HEK293T (cell line): ENCODE results near the gene TSACC.

Experiments
- CTCF ChIA-PET: fragments of 350-600 bp; formaldehyde crosslinking; extraction: SDS; loops from one replicate; lab custom pipeline; 2021; ENCODE audit warnings: antibody characterized with exemption, inconsistent platforms; lab: Yijun Ruan, JAX
- POLR2A ChIA-PET: fragments of 350-600 bp; formaldehyde crosslinking; extraction: SDS; loops from one replicate; lab custom pipeline; 2020; ENCODE audit warnings: antibody characterized with exemption, inconsistent platforms; lab: Yijun Ruan, JAX
- DNase-seq: peaks from one replicate; pipeline ENCODE4 v3.0.0; 2012; ENCODE audit warnings: mixed read lengths; ENCODE audit errors: extremely low spot score
- ARNT ChIP-seq: fragments of 450-650 bp; IDR thresholded peaks from 2 replicates; pipeline ENCODE4 v1.6.1; 2017; ENCODE audit warnings: mild to moderate bottlenecking
- BHLHE40 ChIP-seq: fragments of 450-650 bp; IDR thresholded peaks from 2 replicates; pipeline ENCODE4 v1.6.1; 2016; ENCODE audit warnings: mild to moderate bottlenecking, moderate library complexity, borderline replicate concordance
- CTBP1 ChIP-seq: fragments of 450-650 bp; IDR thresholded peaks from 2 replicates; pipeline ENCODE4 v1.6.1; 2016; ENCODE audit warnings: borderline replicate concordance
- ELF4 ChIP-seq: fragments of 450-650 bp; IDR thresholded peaks from 2 replicates; pipeline ENCODE4 v1.6.1; 2017; ENCODE audit warnings: antibody characterized with exemption
- FOXA1 ChIP-seq: fragments of 450-650 bp; IDR thresholded peaks from 2 replicates; pipeline ENCODE4 v1.6.1; 2016; ENCODE audit warnings: mild to moderate bottlenecking
- FOXK2 ChIP-seq: fragments of 450-650 bp; IDR thresholded peaks from 2 replicates; pipeline ENCODE4 v1.6.1; 2016; ENCODE audit warnings: mild to moderate bottlenecking
- FOXM1 ChIP-seq: fragments of 450-650 bp; IDR thresholded peaks from 2 replicates; pipeline ENCODE4 v1.6.1; 2017; ENCODE audit warnings: mild to moderate bottlenecking, borderline replicate concordance
- HDGF ChIP-seq: fragments of 450-650 bp; IDR thresholded peaks from 2 replicates; pipeline ENCODE4 v1.6.1; 2017; ENCODE audit warnings: antibody characterized with exemption, borderline replicate concordance
- L3MBTL2 ChIP-seq: fragments of 450-650 bp; conservative IDR thresholded peaks from 2 replicates; pipeline ENCODE4 v1.6.1; 2016; ENCODE audit warnings: mild to moderate bottlenecking
- LEF1 ChIP-seq: fragments of 450-650 bp; IDR thresholded peaks from 2 replicates; pipeline ENCODE4 v1.6.1; 2017; ENCODE audit warnings: mild to moderate bottlenecking, borderline replicate concordance
- NFRKB ChIP-seq: fragments of 450-650 bp; IDR thresholded peaks from 2 replicates; pipeline ENCODE4 v1.6.1; 2016; ENCODE audit warnings: mild to moderate bottlenecking, moderate library complexity
- PKNOX1 ChIP-seq: fragments of 450-650 bp; IDR thresholded peaks from 2 replicates; pipeline ENCODE4 v1.6.1; 2016
- SP1 ChIP-seq: fragments of 450-650 bp; IDR thresholded peaks from 2 replicates; pipeline ENCODE4 v1.6.1; 2017
- SUZ12 ChIP-seq: fragments of 450-650 bp; IDR thresholded peaks from 2 replicates; pipeline ENCODE4 v1.6.1; 2016; ENCODE audit warnings: mild to moderate bottlenecking
- TARDBP ChIP-seq: fragments of 450-650 bp; IDR thresholded peaks from 2 replicates; pipeline ENCODE4 v1.6.1; 2016
- ZNF384 ChIP-seq: fragments of 450-650 bp; IDR thresholded peaks from 2 replicates; pipeline ENCODE4 v1.6.1; 2016

The TSACC gene

DNA sequence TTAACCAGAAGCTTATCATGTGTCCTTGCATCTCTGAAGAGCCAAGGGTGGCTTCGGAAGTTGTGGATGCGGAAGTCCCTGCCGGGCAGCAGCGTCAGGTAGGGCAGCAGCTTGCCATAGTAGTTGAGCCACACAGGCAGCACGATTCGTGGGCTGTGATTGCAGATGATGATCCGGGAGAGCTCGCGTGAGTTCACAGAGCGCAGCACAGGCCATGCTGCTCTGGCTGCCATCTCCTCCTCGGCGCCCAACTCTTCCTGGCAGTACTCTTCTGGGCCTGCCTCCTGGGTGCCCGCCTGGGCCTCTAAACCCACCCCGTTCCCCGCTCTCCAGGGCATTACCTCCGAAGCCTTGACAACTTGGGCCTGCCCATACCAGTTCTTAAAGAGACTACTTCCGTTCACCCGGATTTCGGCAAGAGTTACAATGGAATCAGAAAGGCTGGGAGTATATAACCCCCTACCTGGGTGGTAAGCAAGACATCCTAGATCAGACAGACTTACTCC is 39.4 kb upstream of the TSACC start, which contains the start of gene VHLL:
Gene VHLL, minus strand, starts transcription at position 456 of the 506 bp plus-strand sequence. Its CDS starts 118 bp downstream, at position 338.
- DNase-seq: no peak
- ChIA-PET CTCF (no interaction called here), POLR2A (interaction anchor here (8.5 kb wide), 1 partner anchor 15 kb away, joined by 71 read pairs; the partner anchor contains the start of genes SMG5 and TMEM79)
- TF ChIP-seq PKNOX1 (no peak), SP1 (no peak), CTBP1 (no peak), FOXK2 (no peak), FOXA1 (no peak), L3MBTL2 (no peak), FOXM1 (no peak), TARDBP (no peak), ZNF384 (no peak)

GRCh38 chr1:156303241-156303640 is 35.1 kb upstream of the TSACC start:
- ChIA-PET CTCF (no interaction called here), POLR2A (interaction anchor here (0.9 kb wide), 1 partner anchor 9 kb away, joined by 4 read pairs; no protein-coding TSS in a partner anchor)

DNA sequence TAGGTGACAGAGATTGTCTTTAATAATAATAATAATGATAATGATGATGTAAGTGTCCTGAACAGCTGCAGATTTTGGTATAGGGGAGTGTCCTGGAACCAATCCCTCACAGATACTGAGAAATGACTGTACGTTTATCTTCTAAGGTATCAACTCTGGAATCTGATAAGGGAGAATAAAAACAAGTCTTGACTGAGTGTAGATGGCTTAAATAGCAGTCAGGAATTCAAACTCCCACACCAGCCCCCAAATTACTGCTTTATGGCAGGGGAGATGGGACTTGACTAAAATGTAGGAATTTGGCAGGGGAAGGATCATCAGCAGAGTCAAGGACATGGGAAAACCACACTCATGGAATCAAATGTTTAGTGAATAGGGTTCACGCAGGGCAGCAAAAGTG is 33.1 kb upstream of the TSACC start:
- DNase-seq: no peak
- CTCF ChIA-PET: no interaction called here
- POLR2A ChIA-PET: no interaction called here
- TF ChIP-seq NFRKB: no peak
- TF ChIP-seq ARNT: no peak
- no peak for TF ChIP-seq L3MBTL2
- no peak for TF ChIP-seq PKNOX1
- TF ChIP-seq SUZ12: no peak
- TF ChIP-seq FOXK2: no peak
- TF ChIP-seq ELF4: no peak
- TF ChIP-seq HDGF: no peak
- no peak for TF ChIP-seq BHLHE40
- no peak for TF ChIP-seq ZNF384
- TF ChIP-seq CTBP1: no peak
- TF ChIP-seq SP1: no peak
- TF ChIP-seq FOXA1: no peak
- no peak for TF ChIP-seq LEF1
- no peak for TF ChIP-seq TARDBP
- TF ChIP-seq FOXM1: no peak

More at GRCh38 chr1:156303241-156303640, 35.1 kb upstream of the TSACC start:
- no peak for DNase-seq
- no peak for TF ChIP-seq LEF1
- no peak for TF ChIP-seq FOXM1
- no peak for TF ChIP-seq NFRKB
- no peak for TF ChIP-seq FOXA1
- TF ChIP-seq ELF4: no peak
- no peak for TF ChIP-seq SP1
- no peak for TF ChIP-seq HDGF
- TF ChIP-seq L3MBTL2: no peak
- TF ChIP-seq TARDBP: no peak
- no peak for TF ChIP-seq ZNF384
- no peak for TF ChIP-seq ARNT

DNA sequence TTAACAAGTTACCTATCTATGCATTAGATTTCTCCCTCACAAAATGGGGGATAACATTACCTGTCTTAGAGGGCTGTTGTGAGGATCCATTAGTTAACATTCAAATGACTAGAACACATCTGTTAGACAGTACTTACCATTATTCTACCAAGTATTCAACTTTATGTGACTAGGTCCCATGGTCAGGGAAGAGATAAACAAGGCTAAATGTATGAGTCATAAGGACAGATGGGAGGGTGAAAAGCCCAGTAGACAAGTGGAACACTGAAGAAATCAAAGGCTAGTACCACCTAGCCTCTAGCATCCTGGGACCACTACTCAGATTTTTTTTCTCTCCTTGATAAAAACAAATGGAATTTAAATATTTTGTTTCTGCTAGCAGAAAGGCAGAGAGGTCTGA is 30.2 kb upstream of the TSACC start:
- DNase-seq: no peak
- ChIA-PET POLR2A (no interaction called here), CTCF (no interaction called here)
- TF ChIP-seq FOXK2: no peak
- TF ChIP-seq FOXA1: no peak
- TF ChIP-seq CTBP1: no peak
- TF ChIP-seq ZNF384: no peak
- TF ChIP-seq TARDBP: no peak
- TF ChIP-seq ELF4: no peak
- no peak for TF ChIP-seq SP1
- no peak for TF ChIP-seq FOXM1
- no peak for TF ChIP-seq LEF1
- TF ChIP-seq L3MBTL2: no peak

DNA sequence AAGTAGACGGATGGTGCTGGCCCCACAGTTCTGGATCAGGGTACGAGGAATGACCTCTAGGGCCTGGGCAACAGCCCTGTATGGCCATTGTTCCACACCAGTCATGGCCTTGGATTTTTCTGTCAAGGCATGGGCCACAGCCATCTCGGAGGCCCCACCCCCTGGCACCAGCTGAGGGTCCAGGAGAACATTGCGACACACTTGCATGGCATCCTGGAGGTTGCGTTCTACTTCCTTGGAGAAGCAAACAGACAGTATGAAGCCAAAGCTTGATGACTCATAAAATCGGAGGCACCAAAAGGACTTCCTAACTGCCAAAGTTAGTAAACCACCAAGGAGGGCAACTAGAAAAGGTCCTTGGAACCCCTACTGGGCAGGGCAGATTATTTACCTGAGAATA is 27.4 kb upstream of the TSACC start:
- no peak for DNase-seq
- POLR2A ChIA-PET: interaction anchor here (1.0 kb wide), 1 partner anchor 29 kb away, joined by 3 read pairs; the partner anchor contains the start of gene SMG5
- CTCF ChIA-PET: no interaction called here
- no peak for TF ChIP-seq SP1
- no peak for TF ChIP-seq ARNT
- TF ChIP-seq BHLHE40: no peak
- TF ChIP-seq NFRKB: no peak
- TF ChIP-seq FOXK2: no peak
- TF ChIP-seq CTBP1: no peak
- no peak for TF ChIP-seq ZNF384
- no peak for TF ChIP-seq HDGF
- TF ChIP-seq TARDBP: no peak
- no peak for TF ChIP-seq SUZ12
- no peak for TF ChIP-seq L3MBTL2
- no peak for TF ChIP-seq PKNOX1
- TF ChIP-seq ELF4: no peak

DNA sequence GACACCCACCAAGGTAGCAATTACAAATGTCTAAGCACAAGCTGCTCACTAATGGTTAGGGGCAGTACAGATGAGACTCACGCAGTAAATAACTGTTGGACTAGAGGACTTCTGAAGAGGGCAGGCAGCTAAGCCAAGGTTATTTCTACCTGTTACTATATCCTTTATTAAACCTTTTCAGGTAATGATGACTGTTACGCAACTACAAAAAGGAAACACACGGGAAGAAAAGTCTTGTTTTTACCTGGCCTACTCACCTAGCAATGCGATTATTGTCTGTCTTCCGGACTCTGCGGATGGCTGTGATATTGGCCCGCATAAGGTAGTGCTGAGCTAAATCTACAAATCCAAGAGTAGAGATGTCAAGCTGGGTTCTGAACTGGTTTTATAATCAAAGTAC is 21.4 kb upstream of the TSACC start:
- TF ChIP-seq TARDBP (no peak), ELF4 (no peak), HDGF (no peak), FOXK2 (no peak), PKNOX1 (no peak), ARNT (no peak), BHLHE40 (no peak), NFRKB (no peak), SUZ12 (no peak), SP1 (no peak), ZNF384 (no peak), L3MBTL2 (no peak), LEF1 (no peak), CTBP1 (no peak), FOXM1 (no peak), FOXA1 (no peak)
- ChIA-PET POLR2A (no interaction called here), CTCF (interaction anchor here (0.6 to 0.7 kb wide), 2 partner anchors 42 to 97 kb away, joined by 3 read pairs; no protein-coding TSS in a partner anchor)
- DNase-seq: no peak
